GM18508 (cell line): ENCODE measurements around the gene CDH3.

ENCODE experiments used
- ATAC-seq: cut with Tn5 transposase; IDR thresholded peaks from one replicate; pipeline ENCODE4 v1.9.1; 2021; ENCODE audit warnings: moderate number of reproducible peaks; ENCODE audit not compliant: insufficient read depth, unreplicated experiment

Gene CDH3

GRCh38 chr16:68733570-68733969 lies 88.5 kb downstream of the CDH3 start:
- no peak for ATAC-seq

- ATAC-seq, result no peak
These were observed 89.7 kb downstream of the CDH3 start for GRCh38 chr16:68734782-68735181.

GRCh38 chr16:68736561-68736960 lies 91.5 kb downstream of the CDH3 start:
- no peak for ATAC-seq

GRCh38 chr16:68737046-68737729 lies 92.1 kb downstream of the CDH3 start, which contains the start of gene CDH1:
Gene CDH1, plus strand, starts transcription at chr16:68737292. Its CDS starts 124 bp downstream, at chr16:68737416.
- no peak for ATAC-seq

GRCh38 chr16:68737730-68738629 lies 92.9 kb downstream of the CDH3 start:
- no peak for ATAC-seq

GRCh38 chr16:68739964-68740627 lies 95.0 kb downstream of the CDH3 start:
- no peak for ATAC-seq

GRCh38 chr16:68740628-68741346 lies 95.7 kb downstream of the CDH3 start:
- ATAC-seq, result no peak

- no peak for ATAC-seq
These were observed 98.6 kb downstream of the CDH3 start for GRCh38 chr16:68743664-68744063.

- no peak for ATAC-seq
These were observed 99.7 kb downstream of the CDH3 start for GRCh38 chr16:68744744-68745280.

- ATAC-seq, result no peak
These were observed 101.8 kb downstream of the CDH3 start for GRCh38 chr16:68746951-68747350.

- ATAC-seq, result no peak
These were observed 104.3 kb downstream of the CDH3 start for GRCh38 chr16:68749432-68749831.
